Activated CD4-positive, alpha-beta memory T cell treated with anti-CD3 and anti-CD28 coated beads for 36 hours (primary cell): ENCODE data around the gene PIEZO1. TPM values are rescaled to one million over a fixed set of nuclear protein-coding genes. Genes with fewer than 3 reads are reported as not detected.

Source experiments
- CTCF ChIA-PET: fragments of 350-600 bp; sonication (Branson Sonifier 250); formaldehyde crosslinking; loops from one replicate; lab custom pipeline; 2021; ENCODE audit warnings: antibody characterized with exemption, inconsistent platforms; lab: Charles Lee
- POLR2A ChIA-PET: fragments of 350-600 bp; sonication (Branson Sonifier 250); formaldehyde crosslinking; loops from one replicate; lab custom pipeline; 2021; ENCODE audit warnings: antibody characterized with exemption; lab: Charles Lee
- DNase-seq: peaks from one replicate; pipeline ENCODE4 v3.0.0-alpha.2; 2020
- H3K27ac Mint-ChIP-seq: one replicate; pipeline ENCODE4 v1.8.0; 2021; ENCODE audit warnings: mixed read lengths
- H3K27me3 Mint-ChIP-seq: one replicate; pipeline ENCODE4 v1.8.0; 2021; ENCODE audit warnings: mixed read lengths
- H3K36me3 Mint-ChIP-seq: one replicate; pipeline ENCODE4 v1.8.0; 2021; ENCODE audit warnings: mixed read lengths
- H3K4me1 Mint-ChIP-seq: one replicate; pipeline ENCODE4 v1.8.0; 2021; ENCODE audit warnings: low read depth, mixed read lengths
- H3K4me3 Mint-ChIP-seq: one replicate; pipeline ENCODE4 v1.8.0; 2021; ENCODE audit warnings: mild to moderate bottlenecking, mixed read lengths
- H3K9me3 Mint-ChIP-seq: one replicate; pipeline ENCODE4 v1.8.0; 2021; ENCODE audit warnings: mixed read lengths
- intact Hi-C: fragments of 100-400 bp; cut with micrococcal nuclease; formaldehyde crosslinking; loops from one replicate; pipeline ENCODE4 v1.15.1; 2023
- total RNA-seq, 2 experiments: library from RNA; stranded (reverse); gene quantifications; one replicate each; pipeline ENCODE4 v1.2.3, GENCODE V29; 2021

PIEZO1 gene
- total RNA-seq, 2 experiments from 2014 or later: 221 to 234 TPM

GRCh38 chr16:88726408-88726749, 58.6 kb downstream of the PIEZO1 start:
- Mint-ChIP-seq H3K36me3 (peaks cover 22% of the 10 kb centered on the region), H3K9me3 (no peaks in the 10 kb centered on the region), H3K27ac (no peak overlapping the region), H3K4me3 (no peak overlapping the region), H3K4me1 (no peaks in the 10 kb centered on the region), H3K27me3 (no peaks in the 10 kb centered on the region)
- intact Hi-C loops: no loop called here
- CTCF ChIA-PET: interaction anchor here (1.1 kb wide), 1 partner anchor 11 kb away, joined by 6 read pairs; no protein-coding TSS in a partner anchor
- POLR2A ChIA-PET: no interaction called here
- DNase-seq: no peak

- Mint-ChIP-seq H3K4me3 (no peak overlapping the region), H3K36me3 (peaks cover 18% of the 10 kb centered on the region), H3K9me3 (no peaks in the 10 kb centered on the region), H3K4me1 (no peaks in the 10 kb centered on the region), H3K27ac (no peak overlapping the region), H3K27me3 (no peaks in the 10 kb centered on the region)
- CTCF ChIA-PET: interaction anchor here (1.1 kb wide), 1 partner anchor 12 kb away, joined by 6 read pairs; no protein-coding TSS in a partner anchor
- POLR2A ChIA-PET: no interaction called here
- intact Hi-C loops: no loop called here
- no peak for DNase-seq
Measured at GRCh38 chr16:88725609-88726407, 59.2 kb downstream of the PIEZO1 start.

GRCh38 chr16:88724855-88725555, 60.0 kb downstream of the PIEZO1 start:
- POLR2A ChIA-PET: no interaction called here

GRCh38 chr16:88723911-88724310, 61.1 kb downstream of the PIEZO1 start:
- H3K36me3 Mint-ChIP-seq: peaks cover 26% of the 10 kb centered on the region
- CTCF ChIA-PET: no interaction called here
- no peaks in the 10 kb centered on the region for H3K27me3 Mint-ChIP-seq

More at GRCh38 chr16:88724855-88725555, 60.0 kb downstream of the PIEZO1 start:
- Mint-ChIP-seq H3K36me3 (peaks cover 23% of the 10 kb centered on the region), H3K4me1 (no peaks in the 10 kb centered on the region), H3K4me3 (no peak overlapping the region), H3K27ac (no peak overlapping the region), H3K9me3 (no peaks in the 10 kb centered on the region), H3K27me3 (no peaks in the 10 kb centered on the region)
- intact Hi-C loops: no loop called here
- DNase-seq: no peak
- CTCF ChIA-PET: interaction anchor here (1.1 kb wide), 1 partner anchor 12 kb away, joined by 6 read pairs; no protein-coding TSS in a partner anchor

GRCh38 chr16:88723507-88723887, 61.5 kb downstream of the PIEZO1 start:
- H3K27me3 Mint-ChIP-seq: no peaks in the 10 kb centered on the region
- H3K27ac Mint-ChIP-seq: no peak overlapping the region
- H3K9me3 Mint-ChIP-seq: no peaks in the 10 kb centered on the region
- POLR2A ChIA-PET: no interaction called here
- CTCF ChIA-PET: no interaction called here
- H3K36me3 Mint-ChIP-seq: peaks cover 26% of the 10 kb centered on the region
- no peaks in the 10 kb centered on the region for H3K4me1 Mint-ChIP-seq
- intact Hi-C loops: no loop called here
- no peak for DNase-seq
- no peak overlapping the region for H3K4me3 Mint-ChIP-seq

More at GRCh38 chr16:88723911-88724310, 61.1 kb downstream of the PIEZO1 start:
- Mint-ChIP-seq H3K4me3 (no peak overlapping the region), H3K9me3 (no peaks in the 10 kb centered on the region), H3K4me1 (no peaks in the 10 kb centered on the region), H3K27ac (no peak overlapping the region)
- no peak for DNase-seq
- POLR2A ChIA-PET: no interaction called here
- intact Hi-C loops: no loop called here

GRCh38 chr16:88722784-88723506, 62.1 kb downstream of the PIEZO1 start:
- Mint-ChIP-seq H3K27me3 (no peaks in the 10 kb centered on the region), H3K27ac (no peak overlapping the region), H3K9me3 (no peaks in the 10 kb centered on the region), H3K36me3 (peaks cover 31% of the 10 kb centered on the region), H3K4me1 (no peaks in the 10 kb centered on the region), H3K4me3 (no peak overlapping the region)
- ChIA-PET CTCF (interaction anchor here (1.5 kb wide), 2 partner anchors 14 to 18 kb away, joined by 3 to 5 read pairs; no protein-coding TSS in a partner anchor), POLR2A (no interaction called here)
- no peak for DNase-seq
- intact Hi-C loops: no loop called here

GRCh38 chr16:88721815-88722755, 62.9 kb downstream of the PIEZO1 start:
- no peak overlapping the region for H3K27ac Mint-ChIP-seq
- ChIA-PET CTCF (interaction anchor here (1.5 kb wide), 2 partner anchors 15 to 17 kb away, joined by 3 to 5 read pairs; no protein-coding TSS in a partner anchor), POLR2A (no interaction called here)
- no peaks in the 10 kb centered on the region for H3K4me1 Mint-ChIP-seq
- intact Hi-C loops: no loop called here
- H3K36me3 Mint-ChIP-seq: peaks cover 32% of the 10 kb centered on the region
- no peak overlapping the region for H3K4me3 Mint-ChIP-seq
- no peaks in the 10 kb centered on the region for H3K27me3 Mint-ChIP-seq
- H3K9me3 Mint-ChIP-seq: no peaks in the 10 kb centered on the region
- DNase-seq: no peak

GRCh38 chr16:88721236-88721635, 63.8 kb downstream of the PIEZO1 start:
- intact Hi-C loops: no loop called here
- ChIA-PET POLR2A (no interaction called here), CTCF (interaction anchor here (1.5 kb wide), 1 partner anchor 16 kb away, joined by 5 read pairs; no protein-coding TSS in a partner anchor)
- Mint-ChIP-seq H3K4me3 (no peak overlapping the region), H3K9me3 (no peaks in the 10 kb centered on the region), H3K4me1 (no peaks in the 10 kb centered on the region), H3K27me3 (no peaks in the 10 kb centered on the region), H3K27ac (no peak overlapping the region), H3K36me3 (peaks cover 32% of the 10 kb centered on the region)
- DNase-seq: no peak

- no peak for DNase-seq
- Mint-ChIP-seq H3K27me3 (no peaks in the 10 kb centered on the region), H3K4me1 (no peaks in the 10 kb centered on the region), H3K36me3 (peaks cover 30% of the 10 kb centered on the region), H3K27ac (peak overlapping the region; percentile 49), H3K9me3 (no peaks in the 10 kb centered on the region), H3K4me3 (no peak overlapping the region)
- ChIA-PET CTCF (no interaction called here), POLR2A (no interaction called here)
- intact Hi-C loops: no loop called here
Measured at GRCh38 chr16:88720396-88720970, 64.5 kb downstream of the PIEZO1 start.

- POLR2A ChIA-PET: no interaction called here
- H3K36me3 Mint-ChIP-seq: peaks cover 32% of the 10 kb centered on the region
- no peak for DNase-seq
- intact Hi-C loops: no loop called here
- no peaks in the 10 kb centered on the region for H3K4me1 Mint-ChIP-seq
- H3K27me3 Mint-ChIP-seq: no peaks in the 10 kb centered on the region
- no peak overlapping the region for H3K4me3 Mint-ChIP-seq
- H3K9me3 Mint-ChIP-seq: no peaks in the 10 kb centered on the region
- peak overlapping the region; percentile 49 for H3K27ac Mint-ChIP-seq
- CTCF ChIA-PET: interaction anchor here (1.3 kb wide), 1 partner anchor 17 kb away, joined by 3 read pairs; no protein-coding TSS in a partner anchor
Measured at GRCh38 chr16:88719933-88720296, 65.1 kb downstream of the PIEZO1 start.
